Activated naive CD4-positive, alpha-beta T cell treated with anti-CD3 and anti-CD28 coated beads, Interleukin-2, amount 50 U/mL, for 24 hours (primary cell): ENCODE data around the gene KRT7.

Experiments
- H3K27ac Mint-ChIP-seq: one replicate; pipeline ENCODE4 v1.8.0; 2021; ENCODE audit warnings: mild to moderate bottlenecking, mixed read lengths
- H3K27me3 Mint-ChIP-seq: one replicate; pipeline ENCODE4 v1.8.0; 2021; ENCODE audit warnings: mixed read lengths
- H3K36me3 Mint-ChIP-seq: one replicate; pipeline ENCODE4 v1.8.0; 2021; ENCODE audit warnings: mixed read lengths
- H3K4me1 Mint-ChIP-seq: one replicate; pipeline ENCODE4 v1.8.0; 2021; ENCODE audit warnings: mixed read lengths
- H3K4me3 Mint-ChIP-seq: one replicate; pipeline ENCODE4 v1.8.0; 2021; ENCODE audit warnings: mild to moderate bottlenecking, mixed read lengths
- H3K9me3 Mint-ChIP-seq: one replicate; pipeline ENCODE4 v1.8.0; 2021; ENCODE audit warnings: mixed read lengths

KRT7 gene

GRCh38 chr12:52295663-52296062 lies 62.6 kb downstream of the KRT7 start:
- Mint-ChIP-seq H3K4me1 (no peaks in the 10 kb centered on the region), H3K27ac (no peak overlapping the region), H3K27me3 (peaks cover 1% of the 10 kb centered on the region), H3K4me3 (no peak overlapping the region), H3K36me3 (no peaks in the 10 kb centered on the region), H3K9me3 (no peaks in the 10 kb centered on the region)

- Mint-ChIP-seq H3K4me1 (no peaks in the 10 kb centered on the region), H3K27ac (no peak overlapping the region), H3K9me3 (no peaks in the 10 kb centered on the region), H3K4me3 (no peak overlapping the region), H3K27me3 (peaks cover 1% of the 10 kb centered on the region), H3K36me3 (no peaks in the 10 kb centered on the region)
These were observed 63.7 kb downstream of the KRT7 start for GRCh38 chr12:52296572-52297215.
